Spleen (tissue), 7 donors: Measurements from ENCODE around the gene SSUH2.

Experiments used
- POLR2A ChIP-seq, 3 donors: fragments of 450-650 bp; IDR thresholded peaks; one replicate each; pipeline ENCODE4 v1.5.1; 2017; ENCODE audit warnings: antibody characterized with exemption in 3 of 3, mild to moderate bottlenecking in 1 of 3
- POLR2AphosphoS5 ChIP-seq, 3 donors: sonication (generic); formaldehyde crosslinking; IDR thresholded peaks; one replicate each; pipeline ENCODE4 v1.5.1; 2017; ENCODE audit warnings: antibody characterized with exemption in 3 of 3
- TF ChIP-seq, protein P1 (sequence below), 11 experiments: fragments of 200-600 bp in 7 of 11; fragments of 450-650 bp in 4 of 11; sonication (generic) in 4 of 11; IDR thresholded peaks in 8 of 11; conservative IDR thresholded peaks in 3 of 11; 1 replicate in 7 of 11; 2 replicates in 4 of 11; pipeline versions ENCODE4 v1.4.0 to v1.8.0; 2016 to 2021; ENCODE audit warnings: antibody characterized with exemption in 11 of 11, inconsistent platforms in 4 of 11, mild to moderate bottlenecking in 1 of 11
- donor health status: DM: no; HTN: no; CAD: no; lungs with moderate emphysema.
- donor health status: DM: no; HTN: no; CAD: no.
- donor health status: DM: no; HTN: no; CAD: no.

DNA sequence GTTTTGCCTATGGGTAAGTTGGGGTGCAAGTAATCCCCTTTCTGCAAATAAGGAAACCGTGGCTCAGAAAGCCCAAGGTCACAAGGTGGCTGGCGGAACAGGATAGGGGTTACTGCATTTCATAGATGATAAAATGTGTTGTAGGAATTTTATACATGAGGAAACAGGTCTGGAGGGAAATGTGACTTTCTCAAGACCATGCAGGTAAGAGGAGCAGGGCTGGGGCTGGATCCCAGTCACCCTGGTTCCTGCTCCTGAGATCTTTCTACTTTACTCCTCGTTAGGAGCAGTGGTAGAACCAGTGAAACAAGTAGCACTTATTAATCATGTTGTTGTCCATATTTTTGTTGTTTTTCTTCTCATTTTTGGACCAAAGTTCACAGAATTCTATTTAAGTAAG lies 63.2 kb downstream of the SSUH2 start:
- TF ChIP-seq, protein P1, sequence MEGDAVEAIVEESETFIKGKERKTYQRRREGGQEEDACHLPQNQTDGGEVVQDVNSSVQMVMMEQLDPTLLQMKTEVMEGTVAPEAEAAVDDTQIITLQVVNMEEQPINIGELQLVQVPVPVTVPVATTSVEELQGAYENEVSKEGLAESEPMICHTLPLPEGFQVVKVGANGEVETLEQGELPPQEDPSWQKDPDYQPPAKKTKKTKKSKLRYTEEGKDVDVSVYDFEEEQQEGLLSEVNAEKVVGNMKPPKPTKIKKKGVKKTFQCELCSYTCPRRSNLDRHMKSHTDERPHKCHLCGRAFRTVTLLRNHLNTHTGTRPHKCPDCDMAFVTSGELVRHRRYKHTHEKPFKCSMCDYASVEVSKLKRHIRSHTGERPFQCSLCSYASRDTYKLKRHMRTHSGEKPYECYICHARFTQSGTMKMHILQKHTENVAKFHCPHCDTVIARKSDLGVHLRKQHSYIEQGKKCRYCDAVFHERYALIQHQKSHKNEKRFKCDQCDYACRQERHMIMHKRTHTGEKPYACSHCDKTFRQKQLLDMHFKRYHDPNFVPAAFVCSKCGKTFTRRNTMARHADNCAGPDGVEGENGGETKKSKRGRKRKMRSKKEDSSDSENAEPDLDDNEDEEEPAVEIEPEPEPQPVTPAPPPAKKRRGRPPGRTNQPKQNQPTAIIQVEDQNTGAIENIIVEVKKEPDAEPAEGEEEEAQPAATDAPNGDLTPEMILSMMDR (IDR thresholded peaks at IDR 0.05 in 8 of 11, conservative IDR thresholded peaks at IDR 0.05 in 3 of 11): no peak
- no peak for TF ChIP-seq POLR2A (IDR thresholded peaks at IDR 0.05)
- no peak for TF ChIP-seq POLR2AphosphoS5 (IDR thresholded peaks at IDR 0.05)
